ENCODE measurements around the gene MBNL2.

Gene MBNL2

DNA sequence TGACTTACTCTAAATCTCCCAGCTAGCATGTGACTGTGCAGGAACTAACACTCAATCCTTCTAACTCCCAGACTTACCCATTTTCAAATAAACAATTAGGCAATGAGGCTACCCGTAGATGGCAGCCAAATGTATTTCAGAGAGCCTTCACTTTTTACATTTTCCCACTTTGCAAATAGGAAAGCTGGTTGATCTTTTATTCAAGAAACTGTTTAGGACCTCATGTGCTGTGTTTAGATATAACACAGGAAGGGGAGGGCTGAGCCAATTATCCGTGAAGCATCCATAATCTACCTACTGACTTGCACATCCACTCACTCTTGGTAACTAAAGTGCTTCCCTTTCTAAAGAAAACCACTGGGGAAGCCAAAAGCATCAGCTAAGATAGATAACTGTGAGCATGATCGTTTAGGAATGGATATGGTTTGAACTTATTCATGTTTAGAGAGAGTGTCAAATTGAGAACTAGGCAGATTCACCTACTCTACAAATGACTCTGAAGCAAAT lies 33.4 kb downstream of the MBNL2 start:
- no peak for DNase-seq

DNA sequence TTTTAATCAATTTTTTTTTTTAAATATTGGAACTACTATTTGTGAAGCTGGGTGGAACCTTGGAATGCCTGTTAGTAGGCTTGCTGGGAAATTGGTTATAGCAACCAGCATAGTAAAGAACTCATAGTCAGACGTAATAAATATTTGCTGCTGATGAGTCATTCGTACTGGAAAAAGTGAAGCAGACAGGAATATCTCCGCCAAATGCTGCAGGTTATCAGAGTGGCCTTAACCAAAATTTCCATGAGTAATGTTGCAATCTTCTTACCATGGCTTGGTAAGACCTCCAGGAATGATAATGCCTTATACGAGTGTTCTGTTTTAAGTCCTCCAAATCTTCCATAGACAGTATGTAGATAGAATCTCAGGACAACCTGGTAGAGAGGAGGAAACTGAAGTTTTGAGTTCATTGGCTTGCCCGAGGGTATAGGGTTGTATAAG lies 34.2 kb downstream of the MBNL2 start:
- no peak for DNase-seq

GRCh38 chr13:97257228-97257755 lies 35.2 kb downstream of the MBNL2 start:
- DNase-seq = no peak

DNA sequence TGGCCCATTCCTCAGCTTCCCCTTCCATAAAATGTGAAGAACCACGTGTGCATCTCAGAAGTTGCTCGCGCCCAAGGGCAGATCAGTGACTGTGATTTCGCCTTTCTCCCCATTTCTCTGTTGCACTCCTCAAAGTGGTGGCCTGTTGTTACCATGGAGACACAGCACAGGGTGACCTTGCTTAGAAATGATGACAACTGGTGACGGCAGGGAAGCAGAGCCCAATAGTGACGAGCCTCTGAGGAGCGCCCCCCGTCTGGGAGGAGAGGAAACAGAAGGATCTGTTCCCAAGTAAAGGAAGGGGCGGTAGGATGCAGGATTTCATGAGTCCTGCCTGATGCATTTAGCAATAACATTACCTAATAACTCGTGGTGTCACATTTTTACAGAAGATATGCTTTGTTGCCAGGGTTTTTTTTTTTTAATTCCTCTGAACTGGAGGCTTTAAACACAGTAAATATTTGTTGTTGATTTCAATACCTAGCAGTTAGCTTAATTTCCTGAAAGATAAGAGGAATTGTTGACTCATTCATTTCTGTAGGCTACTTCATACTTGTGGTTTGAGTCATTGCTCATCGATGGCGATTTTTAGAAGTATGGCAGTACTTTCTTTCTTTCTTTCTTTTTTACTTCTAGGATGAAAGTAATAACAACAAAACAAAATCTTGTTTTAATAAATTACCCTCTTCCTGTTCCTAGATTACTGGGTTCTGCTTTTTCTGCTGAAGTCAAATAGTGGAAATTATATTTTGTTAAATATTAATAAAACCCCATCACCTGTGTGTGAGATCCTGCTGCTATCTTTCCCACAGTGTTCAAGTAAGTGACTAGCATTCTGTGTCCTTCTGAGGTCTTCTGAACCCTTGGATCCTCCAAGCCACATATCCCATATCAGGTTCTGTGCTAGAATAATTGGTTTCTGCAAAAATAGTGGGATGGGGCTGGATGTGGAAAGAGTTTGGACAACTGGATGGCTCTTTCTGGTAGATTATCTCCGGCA lies 36.0 kb downstream of the MBNL2 start:
- no peak for DNase-seq

DNA sequence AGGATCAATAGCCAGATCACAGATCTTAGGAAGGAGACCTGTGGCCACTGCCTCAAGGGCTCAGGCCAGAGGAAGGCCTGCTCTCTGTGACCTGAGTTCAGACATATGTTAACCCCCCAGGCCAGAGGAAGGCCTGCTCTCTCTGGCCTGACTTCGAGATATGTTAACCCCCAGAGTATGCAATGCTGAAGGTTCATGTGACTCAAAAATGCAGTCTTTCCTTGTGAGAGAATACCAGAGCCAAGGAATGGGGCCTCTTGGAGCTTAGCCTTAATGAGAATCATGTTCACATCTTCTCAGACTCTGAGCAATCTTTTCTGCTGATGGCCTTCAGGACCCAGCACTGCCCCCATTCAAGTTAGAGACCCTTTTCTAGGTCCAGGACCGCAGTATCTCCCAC lies 36.7 kb downstream of the MBNL2 start:
- DNase-seq = no peak

GRCh38 chr13:97259410-97259797 lies 37.3 kb downstream of the MBNL2 start:
- no peak for DNase-seq

DNA sequence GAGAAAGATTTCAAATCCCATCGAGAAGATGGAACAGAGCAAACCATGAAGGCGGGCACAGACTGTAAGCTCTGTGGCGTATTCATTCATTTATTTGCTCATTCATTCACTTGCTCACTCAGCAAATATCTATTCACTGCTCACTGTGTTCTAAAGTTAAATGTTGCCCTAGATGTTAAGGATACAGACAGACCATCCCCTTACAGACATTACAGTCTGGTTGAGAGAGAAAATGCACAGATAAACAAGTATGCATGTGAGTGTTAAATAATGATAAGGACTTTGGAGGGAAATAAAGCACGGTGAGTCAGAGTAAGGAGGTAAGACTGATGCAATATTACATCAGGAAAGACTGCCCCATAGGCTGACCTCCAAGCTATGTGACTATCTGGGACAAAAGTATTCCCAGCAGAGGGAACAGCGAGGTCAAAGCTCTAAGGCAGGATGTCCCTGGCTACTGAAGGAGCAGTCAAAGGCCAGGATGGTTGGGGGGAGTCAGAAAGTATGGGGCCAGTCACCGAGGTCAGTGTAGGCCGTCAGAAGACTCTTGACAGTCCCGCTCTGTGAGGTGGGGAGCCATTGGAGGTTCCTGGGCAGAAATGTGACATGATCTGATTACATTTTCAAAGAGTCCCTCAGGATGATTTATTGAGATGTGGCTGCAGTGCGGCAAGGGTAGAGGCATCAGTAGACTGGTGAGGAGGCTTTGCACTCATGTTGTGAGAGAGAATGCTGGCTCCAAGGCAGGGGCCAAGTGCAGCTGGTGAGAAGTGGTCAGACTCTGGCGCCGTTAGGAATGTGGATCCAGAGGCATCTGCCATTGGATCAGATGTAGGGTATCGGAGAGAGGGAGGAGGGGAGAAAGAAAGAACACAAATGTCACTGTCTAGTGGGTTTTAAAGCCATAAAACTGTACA lies 37.9 kb downstream of the MBNL2 start:
- no peak for DNase-seq

GRCh38 chr13:97261254-97262005 lies 39.3 kb downstream of the MBNL2 start:
- DNase-seq = no peak

DNA sequence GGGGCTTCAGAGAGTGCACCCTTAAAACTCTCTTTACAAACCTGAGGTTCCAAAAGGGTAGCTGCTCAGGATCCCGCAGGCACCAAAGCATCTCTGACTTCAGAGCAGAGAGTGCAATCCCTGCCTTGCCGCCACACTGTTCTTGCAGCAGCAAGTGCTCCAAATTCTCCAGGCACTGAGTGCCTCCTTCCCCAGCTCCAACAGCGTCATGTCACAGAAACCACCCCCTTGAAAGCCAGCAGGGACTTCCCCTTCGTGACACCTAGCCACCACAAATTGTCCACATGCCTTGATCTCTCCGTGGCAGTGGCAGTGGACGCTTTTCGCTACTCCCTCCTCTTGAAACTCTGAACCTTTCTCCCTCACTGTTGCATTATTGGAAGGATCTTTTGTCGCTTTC lies 39.9 kb downstream of the MBNL2 start:
- DNase-seq = no peak

GRCh38 chr13:97263160-97263559 lies 41.0 kb downstream of the MBNL2 start:
- DNase-seq = no peak

DNA sequence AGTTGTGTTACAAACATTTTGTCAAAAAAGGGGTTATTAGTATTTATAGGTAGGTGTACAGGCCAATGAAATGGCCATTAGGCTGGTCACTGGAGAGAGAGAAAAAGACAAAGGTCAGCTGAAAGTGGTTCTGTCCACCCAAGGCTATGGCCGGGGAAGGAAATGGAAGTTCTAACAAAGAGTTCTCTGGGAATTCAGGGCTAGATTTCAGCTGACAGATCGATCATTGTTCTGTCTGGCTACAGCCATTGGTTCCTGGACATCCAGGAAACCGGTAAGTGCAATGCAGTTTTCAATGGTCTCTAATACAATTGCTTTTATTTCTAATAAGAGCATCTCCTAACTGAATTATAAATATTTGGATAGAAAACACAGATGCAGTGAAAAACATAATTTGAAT lies 42.5 kb downstream of the MBNL2 start:
- no peak for DNase-seq

GRCh38 chr13:97266332-97266731 lies 44.2 kb downstream of the MBNL2 start:
- no peak for DNase-seq

GRCh38 chr13:97266772-97267417 lies 44.8 kb downstream of the MBNL2 start:
- no peak for DNase-seq

- no peak for DNase-seq
These were observed 45.4 kb downstream of the MBNL2 start for GRCh38 chr13:97267418-97268059.

DNA sequence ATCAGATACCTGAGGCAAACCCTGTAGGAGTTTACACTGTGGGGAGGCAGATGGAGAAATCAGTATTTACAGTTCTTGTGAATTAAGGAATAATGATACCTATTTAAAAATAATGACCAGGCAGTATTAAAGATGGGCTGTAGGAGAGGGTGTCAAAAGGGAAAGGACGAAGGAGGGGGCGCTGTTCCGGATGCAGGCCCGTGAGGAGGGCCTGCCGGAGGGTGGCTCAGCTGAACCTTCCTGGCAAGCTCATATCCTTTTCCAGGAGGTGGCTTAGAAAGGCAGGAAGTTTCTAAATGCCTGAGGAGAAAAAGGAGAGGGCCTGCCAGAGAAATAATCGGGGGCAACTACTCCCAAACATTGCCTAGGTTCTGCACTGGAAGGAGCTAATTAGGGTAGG lies 46.6 kb downstream of the MBNL2 start:
- no peak for DNase-seq

DNA sequence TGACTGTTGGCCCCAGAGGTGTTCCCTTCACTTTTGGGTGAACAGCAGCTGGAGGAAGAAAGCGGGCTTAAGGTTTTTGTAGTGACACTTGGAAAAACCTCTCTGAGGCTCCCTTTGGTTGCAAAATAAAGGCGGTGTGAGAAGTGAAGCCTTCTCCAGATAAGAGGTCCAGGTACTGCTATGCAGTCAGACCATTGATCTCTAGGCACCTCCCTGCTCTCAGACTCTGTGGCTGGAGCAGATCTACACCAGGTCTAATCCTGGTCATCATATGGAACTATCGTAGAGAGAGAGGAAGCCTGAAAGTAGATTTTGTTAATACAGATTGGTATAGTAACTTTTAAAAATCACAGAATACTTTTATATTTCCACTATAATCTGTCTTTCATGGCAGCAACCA lies 47.5 kb downstream of the MBNL2 start:
- DNase-seq = no peak

GRCh38 chr13:97272526-97272925 lies 50.4 kb downstream of the MBNL2 start:
- DNase-seq = no peak

DNA sequence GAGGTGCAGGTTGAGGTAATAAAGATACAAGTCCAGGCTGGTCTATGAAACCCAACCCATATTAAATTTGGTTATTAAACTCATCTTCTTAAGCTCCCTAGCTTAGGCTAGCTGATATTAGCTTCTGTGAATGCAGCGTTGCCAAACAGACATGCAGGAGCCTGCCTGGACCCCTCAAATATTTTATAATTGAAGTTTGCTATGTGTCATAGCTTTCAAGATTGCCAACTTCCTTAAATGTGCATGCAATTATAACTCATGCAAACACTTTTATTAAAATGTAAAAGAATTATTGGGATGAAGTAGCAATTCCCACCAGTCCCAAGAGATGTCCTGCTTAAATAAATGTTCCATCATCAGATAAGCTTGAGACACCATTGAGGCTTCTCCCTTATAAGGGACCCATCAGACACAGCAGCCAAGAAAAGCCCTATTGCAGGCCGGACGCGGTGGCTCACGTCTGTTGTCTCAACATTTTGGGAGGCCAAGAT lies 51.3 kb downstream of the MBNL2 start:
- DNase-seq = no peak

DNA sequence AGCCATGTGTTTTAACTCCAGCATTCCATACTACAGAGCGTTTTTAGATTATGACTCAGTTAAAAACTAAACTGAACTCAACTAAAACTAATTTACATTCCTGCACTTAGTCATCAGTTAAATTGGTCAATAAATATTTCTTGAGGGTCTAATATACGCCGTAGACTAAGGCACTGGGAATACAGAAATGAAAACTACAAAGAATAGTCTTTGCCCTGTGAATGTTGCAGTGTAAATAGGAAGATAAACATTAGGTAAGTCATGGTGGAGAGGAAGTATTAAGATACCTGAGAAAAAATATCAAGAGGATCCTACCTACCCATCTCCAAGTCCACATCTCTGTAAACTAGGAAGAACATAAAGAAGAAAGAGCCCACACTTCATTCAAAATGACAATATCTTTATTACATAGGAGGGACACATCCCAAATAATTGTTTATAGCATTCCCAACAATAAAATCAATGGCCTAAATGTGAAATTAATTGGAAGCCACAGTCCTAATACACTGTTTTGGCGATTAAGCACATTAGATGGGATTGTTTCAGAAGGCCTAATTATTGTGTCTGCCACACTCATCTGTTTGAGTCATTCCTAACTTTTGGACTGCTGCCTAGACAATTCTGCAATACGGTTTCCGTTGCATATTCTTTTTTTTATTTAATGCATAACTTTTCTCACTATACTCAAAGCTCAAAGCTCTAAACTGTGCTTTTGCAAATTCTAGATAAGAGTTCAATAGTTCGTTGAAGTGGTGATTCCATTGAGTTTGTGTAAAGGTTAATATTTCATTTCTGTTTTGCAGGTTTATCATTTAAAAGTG lies 52.9 kb downstream of the MBNL2 start:
- no peak for DNase-seq
